H9 (cell line): ENCODE measurements around the gene PPP1R1B. TPM values are rescaled to one million over a fixed set of nuclear protein-coding genes. Genes with fewer than 3 reads are reported as not detected.
A peak's percentile ranks its signal among the peaks of the same experiment; 100 is the strongest.

Source experiments
- DNase-seq: peaks from one replicate; pipeline ENCODE4 v3.0.0-alpha.2; 2017
- H2AFZ ChIP-seq: one replicate; pipeline ENCODE4 v1.6.1; 2013; ENCODE audit warnings: mild to moderate bottlenecking, low read length, control low read depth, moderate library complexity
- H2AK5ac ChIP-seq: 2 replicates; pipeline ENCODE4 v1.6.1; 2013; ENCODE audit warnings: low read length, control low read depth, mixed read lengths; ENCODE audit not compliant: insufficient read length
- H2BK120ac ChIP-seq: one replicate; pipeline ENCODE4 v1.6.1; 2013; ENCODE audit warnings: low read depth, mild to moderate bottlenecking, low read length, control low read depth, inconsistent platforms; ENCODE audit not compliant: poor library complexity, severe bottlenecking
- H2BK12ac ChIP-seq: 2 replicates; pipeline ENCODE4 v1.6.1; 2013; ENCODE audit warnings: low read length, control low read depth, mixed read lengths, low read depth; ENCODE audit not compliant: insufficient read length
- H2BK15ac ChIP-seq: 2 replicates; pipeline ENCODE4 v1.6.1; 2013; ENCODE audit warnings: low read depth, low read length, control low read depth
- H2BK20ac ChIP-seq: one replicate; pipeline ENCODE4 v1.6.1; 2013; ENCODE audit warnings: low read depth, mild to moderate bottlenecking, low read length, control low read depth, inconsistent platforms; ENCODE audit not compliant: poor library complexity, severe bottlenecking
- H2BK5ac ChIP-seq: 2 replicates; pipeline ENCODE4 v1.6.1; 2013; ENCODE audit warnings: low read length, control low read depth, mixed read lengths; ENCODE audit not compliant: insufficient read length
- H3K14ac ChIP-seq: 2 replicates; pipeline ENCODE4 v1.6.1; 2013; ENCODE audit warnings: low read length, control low read depth; ENCODE audit not compliant: insufficient read depth
- H3K18ac ChIP-seq: 2 replicates; pipeline ENCODE4 v1.6.1; 2013; ENCODE audit warnings: low read depth, mild to moderate bottlenecking, mixed read lengths, low read length, control low read depth; ENCODE audit not compliant: insufficient read length
- H3K23ac ChIP-seq: 2 replicates; pipeline ENCODE4 v1.6.1; 2013; ENCODE audit warnings: low read length, control low read depth, mixed read lengths, low read depth; ENCODE audit not compliant: insufficient read length
- H3K23me2 ChIP-seq: 2 replicates; pipeline ENCODE4 v1.6.1; 2013; ENCODE audit warnings: low read depth, mild to moderate bottlenecking, mixed read lengths, low read length, control low read depth; ENCODE audit not compliant: insufficient read length, poor library complexity, severe bottlenecking
- H3K27ac ChIP-seq: 2 replicates; pipeline ENCODE4 v1.5.1; 2013; ENCODE audit warnings: low read length, control low read depth, mixed read lengths, low read depth; ENCODE audit not compliant: insufficient read length
- H3K27me3 ChIP-seq: 2 replicates; pipeline ENCODE4 v1.6.1; 2013; ENCODE audit warnings: low read length, control low read depth, inconsistent platforms; ENCODE audit not compliant: insufficient read depth
- H3K4ac ChIP-seq: 2 replicates; pipeline ENCODE4 v1.6.1; 2013; ENCODE audit warnings: low read depth, mild to moderate bottlenecking, control low read depth, inconsistent platforms, low read length, moderate library complexity
- H3K4me1 ChIP-seq: 2 replicates; pipeline ENCODE4 v1.6.1; 2013; ENCODE audit warnings: low read length, control low read depth, inconsistent platforms; ENCODE audit not compliant: insufficient read depth
- H3K4me2 ChIP-seq: 2 replicates; pipeline ENCODE4 v1.6.1; 2013; ENCODE audit warnings: low read length, control low read depth, mixed read lengths; ENCODE audit not compliant: insufficient read length, insufficient read depth
- H3K56ac ChIP-seq: 2 replicates; pipeline ENCODE4 v1.6.1; 2013; ENCODE audit warnings: low read depth, mild to moderate bottlenecking, mixed read lengths, low read length, control low read depth; ENCODE audit not compliant: insufficient read length
- H3K79me1 ChIP-seq: 2 replicates; pipeline ENCODE4 v1.6.1; 2013; ENCODE audit warnings: low read depth, mild to moderate bottlenecking, moderate library complexity, low read length, control low read depth, inconsistent platforms; ENCODE audit not compliant: insufficient read depth, poor library complexity, severe bottlenecking
- H3K79me2 ChIP-seq: 2 replicates; pipeline ENCODE4 v1.6.1; 2013; ENCODE audit warnings: low read length, control low read depth, inconsistent platforms; ENCODE audit not compliant: insufficient read depth
- H3K9ac ChIP-seq: 2 replicates; pipeline ENCODE4 v1.6.1; 2013; ENCODE audit warnings: low read length, control low read depth, mixed read lengths; ENCODE audit not compliant: insufficient read length; ENCODE audit errors: extremely low read depth
- H3K9me3 ChIP-seq: one replicate; pipeline ENCODE4 v1.6.1; 2013; ENCODE audit warnings: low read depth, low read length, inconsistent platforms; ENCODE audit not compliant: control insufficient read depth
- H3T11ph ChIP-seq: one replicate; pipeline ENCODE4 v1.6.1; 2013; ENCODE audit warnings: mild to moderate bottlenecking, low read length, control low read depth, inconsistent platforms
- H4K20me1 ChIP-seq: one replicate; pipeline ENCODE4 v1.6.1; 2013; ENCODE audit not compliant: control insufficient read depth, insufficient read length, insufficient read depth
- H4K5ac ChIP-seq: 2 replicates; pipeline ENCODE4 v1.6.1; 2013; ENCODE audit warnings: low read depth, mild to moderate bottlenecking, mixed read lengths, low read length, control low read depth; ENCODE audit not compliant: insufficient read length
- H4K8ac ChIP-seq: replicated peaks from 2 replicates; pipeline ENCODE4 v1.6.1; 2013; ENCODE audit warnings: low read length, control low read depth, mixed read lengths, low read depth; ENCODE audit not compliant: insufficient read length
- H4K91ac ChIP-seq: 2 replicates; pipeline ENCODE4 v1.6.1; 2013; ENCODE audit warnings: low read depth, mild to moderate bottlenecking, moderate library complexity, mixed read lengths, low read length, control low read depth; ENCODE audit not compliant: insufficient read length
- H3K27ac Mint-ChIP-seq, 3 experiments: 2 replicates in 2 of 3; 3 replicates in 1 of 3; pipeline ENCODE4 v1.8.0; 2020 to 2021; ENCODE audit warnings: mixed read lengths in 3 of 3, mild to moderate bottlenecking in 1 of 3, moderate library complexity in 1 of 3
- H3K27me3 Mint-ChIP-seq: 2 replicates; pipeline ENCODE4 v1.8.0; 2021; ENCODE audit warnings: low read depth, mild to moderate bottlenecking, moderate library complexity, mixed read lengths
- H3K36me3 Mint-ChIP-seq, 3 experiments: 2 replicates in 2 of 3; 3 replicates in 1 of 3; pipeline ENCODE4 v1.8.0; 2020 to 2021; ENCODE audit warnings: low read depth in 3 of 3, mixed read lengths in 3 of 3; ENCODE audit not compliant: insufficient read depth in 1 of 3
- H3K4me1 Mint-ChIP-seq, 2 experiments: 2 replicates each; pipeline ENCODE4 v1.8.0; 2020; ENCODE audit warnings: mixed read lengths in 2 of 2
- H3K4me3 Mint-ChIP-seq, 2 experiments: 2 replicates in 1 of 2; 3 replicates in 1 of 2; pipeline ENCODE4 v1.8.0; 2020 to 2021; ENCODE audit warnings: mild to moderate bottlenecking in 2 of 2, mixed read lengths in 2 of 2, moderate library complexity in 1 of 2
- H3K9me3 Mint-ChIP-seq, 2 experiments: 2 replicates in 1 of 2; 3 replicates in 1 of 2; pipeline ENCODE4 v1.8.0; 2020; ENCODE audit warnings: mild to moderate bottlenecking in 2 of 2, mixed read lengths in 2 of 2, moderate library complexity in 1 of 2
- WGBS: extraction: QIAGEN DNeasy Blood & Tissue Kit; methylation state at CpG from one replicate; pipeline ENCODE4 v1.1.7; 2013; ENCODE audit warnings: missing lambda C conversion rate, low lambda C conversion rate, mixed read lengths; ENCODE audit not compliant: insufficient read length; ENCODE audit errors: extremely low coverage; 5-methylcytosine and 5-hydroxymethylcytosine counted together
- total RNA-seq: library from RNA; stranded (reverse); gene quantifications from 2 replicates; pipeline ENCODE4 v1.2.1, GENCODE V29; 2021
- TF ChIP-seq, protein P1 (sequence below): fragments of 200-600 bp; sonication (generic); conservative IDR thresholded peaks from 3 replicates; pipeline ENCODE4 v1.8.0; 2021; ENCODE audit warnings: antibody characterized with exemption, mild to moderate bottlenecking

Gene PPP1R1B
- total RNA-seq, 1 experiment from 2014 or later: 15.5 TPM

DNA sequence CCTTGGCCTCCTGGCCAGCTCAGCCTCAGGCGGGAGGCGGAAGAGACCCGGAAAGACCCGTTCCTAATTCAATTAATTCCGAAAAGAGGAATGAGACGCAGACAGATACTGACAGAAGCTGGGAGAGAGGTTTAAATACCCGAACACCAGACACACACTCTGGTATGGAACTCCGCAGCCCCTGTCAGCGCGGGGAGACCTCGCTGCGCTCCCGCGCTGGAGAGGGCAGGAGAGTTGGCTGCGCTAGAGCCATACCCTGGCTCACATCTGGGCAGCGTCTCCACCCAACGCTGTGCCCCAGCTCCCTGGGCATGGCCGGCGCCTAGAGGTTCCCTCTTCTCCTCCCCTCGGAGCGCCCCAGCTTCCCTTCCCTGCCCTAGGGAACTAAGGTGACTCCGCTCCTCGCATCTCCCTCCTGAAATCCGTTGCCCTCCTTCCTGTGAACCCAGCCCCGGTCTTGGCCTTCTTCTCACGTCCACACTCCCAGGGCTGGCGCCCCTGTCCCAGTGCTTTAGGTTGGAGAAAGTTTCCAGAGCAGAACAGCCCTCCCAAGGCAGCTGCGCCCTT lies 27.0 kb upstream of the PPP1R1B start:
- no peaks in the 10 kb centered on the region for H3K9me3 ChIP-seq
- no peak overlapping the region for H3K14ac ChIP-seq
- H4K8ac ChIP-seq: no peak overlapping the region
- no peaks in the 10 kb centered on the region for H4K20me1 ChIP-seq
- peaks cover 30 to 77% of the 10 kb centered on the region in 2 experiments for H3K4me1 Mint-ChIP-seq
- no peaks in the 10 kb centered on the region; a peak in 1 of 7 replicates for H3K36me3 Mint-ChIP-seq
- H3K79me1 ChIP-seq: no peaks in the 10 kb centered on the region
- H3K4me2 ChIP-seq: no peak overlapping the region
- TF ChIP-seq, protein P1, sequence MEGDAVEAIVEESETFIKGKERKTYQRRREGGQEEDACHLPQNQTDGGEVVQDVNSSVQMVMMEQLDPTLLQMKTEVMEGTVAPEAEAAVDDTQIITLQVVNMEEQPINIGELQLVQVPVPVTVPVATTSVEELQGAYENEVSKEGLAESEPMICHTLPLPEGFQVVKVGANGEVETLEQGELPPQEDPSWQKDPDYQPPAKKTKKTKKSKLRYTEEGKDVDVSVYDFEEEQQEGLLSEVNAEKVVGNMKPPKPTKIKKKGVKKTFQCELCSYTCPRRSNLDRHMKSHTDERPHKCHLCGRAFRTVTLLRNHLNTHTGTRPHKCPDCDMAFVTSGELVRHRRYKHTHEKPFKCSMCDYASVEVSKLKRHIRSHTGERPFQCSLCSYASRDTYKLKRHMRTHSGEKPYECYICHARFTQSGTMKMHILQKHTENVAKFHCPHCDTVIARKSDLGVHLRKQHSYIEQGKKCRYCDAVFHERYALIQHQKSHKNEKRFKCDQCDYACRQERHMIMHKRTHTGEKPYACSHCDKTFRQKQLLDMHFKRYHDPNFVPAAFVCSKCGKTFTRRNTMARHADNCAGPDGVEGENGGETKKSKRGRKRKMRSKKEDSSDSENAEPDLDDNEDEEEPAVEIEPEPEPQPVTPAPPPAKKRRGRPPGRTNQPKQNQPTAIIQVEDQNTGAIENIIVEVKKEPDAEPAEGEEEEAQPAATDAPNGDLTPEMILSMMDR: no peak
- peaks cover 2% of the 10 kb centered on the region; the same call in 1 of the 2 replicates for H3K4me1 ChIP-seq
- H3K56ac ChIP-seq: no peak overlapping the region
- H2BK120ac ChIP-seq: no peak overlapping the region
- H3K27ac ChIP-seq: no peak overlapping the region
- peaks cover 4% of the 10 kb centered on the region in 2 experiments; a peak in 2 of 5 replicates for H3K9me3 Mint-ChIP-seq
- H2BK5ac ChIP-seq: no peak overlapping the region
- no peak overlapping the region for H4K91ac ChIP-seq
- no peak overlapping the region for H3K9ac ChIP-seq
- H3K4me3 Mint-ChIP-seq: peak overlapping the region in 1 of 2 experiments; percentile 65; a peak in 3 of 5 replicates
- H2BK20ac ChIP-seq: no peak overlapping the region
- no peak overlapping the region for H4K5ac ChIP-seq
- DNase-seq: no peak
- no peak overlapping the region for H2BK15ac ChIP-seq
- no CpG with 5 or more reads among the region's 28 CpGs for WGBS
- H3K27ac Mint-ChIP-seq: no peak overlapping the region
- peaks cover 5% of the 10 kb centered on the region for H3K23me2 ChIP-seq
- no peak overlapping the region for H3K23ac ChIP-seq
- H3K27me3 ChIP-seq: peaks cover 95% of the 10 kb centered on the region
- no peak overlapping the region for H3K4ac ChIP-seq
- H2AFZ ChIP-seq: no peak overlapping the region
- H3K18ac ChIP-seq: no peak overlapping the region
- H2BK12ac ChIP-seq: no peak overlapping the region
- H3K79me2 ChIP-seq: no peaks in the 10 kb centered on the region
- H3T11ph ChIP-seq: no peak overlapping the region
- H2AK5ac ChIP-seq: no peak overlapping the region
- H3K27me3 Mint-ChIP-seq: peaks cover 99% of the 10 kb centered on the region
